COR-L47 (cell line): ENCODE data around the gene CD52.
A peak's percentile ranks its signal among the peaks of the same experiment; 100 is the strongest.
"Not testable (repeated sequence)": the region's sequence is repeated elsewhere in the genome, so short reads cannot be mapped to it uniquely, and the experiment has no call there.

ENCODE experiments used
- DNase-seq: peaks from one replicate; lab custom pipeline; 2025; lab: John Stamatoyannopoulos, UW

CD52 gene

GRCh38 chr1:26284597-26285347, 33.0 kb upstream of the CD52 start:
- peak; percentile 26 for DNase-seq

- peak; percentile 22 for DNase-seq
These were observed 32.2 kb upstream of the CD52 start for GRCh38 chr1:26285366-26286063.

- no peak for DNase-seq
These were observed 31.7 kb upstream of the CD52 start for GRCh38 chr1:26286064-26286416.

- no peak for DNase-seq
These were observed 30.6 kb upstream of the CD52 start for GRCh38 chr1:26287033-26287711.

GRCh38 chr1:26287811-26288210, 29.9 kb upstream of the CD52 start:
- DNase-seq, result no peak

GRCh38 chr1:26288311-26288941, 29.3 kb upstream of the CD52 start:
- DNase-seq, result no peak

- no peak for DNase-seq
These were observed 28.3 kb upstream of the CD52 start for GRCh38 chr1:26289158-26290059.

- no peak for DNase-seq
These were observed 27.5 kb upstream of the CD52 start for GRCh38 chr1:26290122-26290881.

GRCh38 chr1:26290882-26291261, 26.9 kb upstream of the CD52 start:
- no peak for DNase-seq

- DNase-seq, result no peak
These were observed 26.3 kb upstream of the CD52 start for GRCh38 chr1:26291433-26291832.

GRCh38 chr1:26291939-26292338, 25.8 kb upstream of the CD52 start:
- DNase-seq, result no peak

GRCh38 chr1:26292735-26293134, 25.0 kb upstream of the CD52 start:
- DNase-seq, result not testable (repeated sequence)

GRCh38 chr1:26293911-26294463, 23.8 kb upstream of the CD52 start:
- DNase-seq, result no peak

GRCh38 chr1:26295194-26296138, 22.3 kb upstream of the CD52 start:
- DNase-seq, result no peak

GRCh38 chr1:26296340-26297056, 21.3 kb upstream of the CD52 start:
- no peak for DNase-seq

GRCh38 chr1:26297057-26297790, 20.5 kb upstream of the CD52 start:
- no peak for DNase-seq

- DNase-seq, result no peak
These were observed 20.0 kb upstream of the CD52 start for GRCh38 chr1:26297791-26298124.

- DNase-seq, result no peak
These were observed 17.0 kb upstream of the CD52 start for GRCh38 chr1:26300578-26301275.
